Endometrial microvascular endothelial cells (primary cell): ENCODE measurements around the gene ACAD10. TPM values are rescaled to one million over a fixed set of nuclear protein-coding genes. Genes with fewer than 3 reads are reported as not detected.
"Not testable (repeated sequence)": the region's sequence is repeated elsewhere in the genome, so short reads cannot be mapped to it uniquely, and the experiment has no call there.

ENCODE experiments used
- in situ Hi-C: cut with HindIII; loops from 2 replicates; pipeline ENCODE4 v1.10.0; 2017; ENCODE audit warnings: low sequenced_read_pairs, low pct_unique_long_range_greater_than_20kb; ENCODE audit errors: inconsistent ontology term
- total RNA-seq: library from RNA; depleted of rRNA; stranded (reverse); fragments of >200 nt; gene quantifications from one replicate; pipeline ENCODE4 v1.2.3, GENCODE V29; 2015; ENCODE audit errors: inconsistent ontology term

The ACAD10 gene
- total RNA-seq: 33.2 TPM

DNA sequence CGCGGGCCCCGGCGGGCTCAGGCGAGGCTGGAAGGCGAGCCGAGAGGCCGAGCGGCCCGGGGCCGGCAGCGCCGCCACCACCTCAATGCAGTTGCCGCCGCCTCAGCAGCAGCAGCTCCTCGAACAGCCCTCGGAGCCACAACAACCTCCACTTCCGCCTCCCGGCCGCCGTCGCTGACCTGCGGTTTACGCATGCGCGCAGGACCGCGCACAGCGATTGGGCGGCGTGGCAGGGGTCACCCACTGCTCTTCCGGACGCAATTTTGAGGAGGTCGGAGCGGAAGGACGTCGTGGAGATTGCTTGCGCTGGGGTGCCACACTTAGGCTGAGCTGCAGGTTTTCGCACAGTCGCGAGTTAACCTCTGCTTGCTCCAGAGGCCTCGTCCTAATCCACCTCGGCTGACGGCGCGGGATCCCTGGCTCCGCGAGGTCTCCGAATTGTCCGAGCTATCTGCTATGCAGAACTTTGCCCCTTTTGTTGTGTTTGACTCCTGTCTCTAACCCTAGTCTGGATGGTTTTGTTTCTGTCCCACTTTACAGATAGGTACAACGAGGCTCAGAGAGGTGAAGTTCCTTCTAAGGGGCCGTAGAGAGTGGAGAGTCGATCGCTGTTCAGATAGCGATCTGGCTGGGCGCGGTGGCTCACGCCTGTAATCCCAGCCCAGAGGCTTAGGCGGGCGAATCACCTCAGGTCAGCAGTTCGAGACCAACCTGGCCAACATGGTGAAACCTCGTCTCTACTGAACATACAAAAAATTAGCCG, at the start of gene ACAD10, which contains the start of gene BRAP:
ACAD10 (plus strand) TSS at position 243 of the 763 bp plus-strand sequence. CDS start 6,657 bp downstream, outside the sequence.
BRAP (minus strand) TSS at position 146 of the 763 bp plus-strand sequence. CDS start 164 bp downstream, outside the sequence.
- in situ Hi-C loops: loop anchor here (25.0 kb wide), 2 partner anchors 99 to 126 kb away; partner anchors contain the start of gene ATXN2

- in situ Hi-C loops: no loop called here
Observed at GRCh38 chr12:111636209-111636945, 49.5 kb upstream of the ACAD10 start.

- in situ Hi-C loops: no loop called here
Observed at GRCh38 chr12:111638556-111638955, 47.3 kb upstream of the ACAD10 start.

GRCh38 chr12:111640506-111640905, 45.3 kb upstream of the ACAD10 start:
- in situ Hi-C loops: no loop called here

- in situ Hi-C loops: no loop called here
Observed at GRCh38 chr12:111642681-111643426, 43.0 kb upstream of the ACAD10 start.

DNA sequence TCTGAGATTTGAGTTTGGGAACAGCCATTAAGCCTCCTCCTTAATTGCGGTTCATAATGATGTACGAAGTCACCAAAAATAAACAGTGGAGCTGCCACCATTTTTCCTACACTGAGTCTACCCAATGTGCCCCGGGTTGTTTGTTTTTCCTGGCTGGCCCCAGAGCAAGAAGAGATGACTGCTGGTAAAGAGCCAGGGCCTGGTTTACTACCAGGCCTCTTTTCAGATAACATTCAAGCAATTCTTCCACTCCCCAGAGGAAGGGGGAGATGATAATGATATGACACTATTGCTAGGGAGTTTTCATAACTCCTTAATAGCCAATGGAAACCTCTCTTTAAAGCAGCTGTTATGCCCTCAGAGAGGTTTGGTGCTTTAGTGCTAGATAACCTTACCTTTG, 42.4 kb upstream of the ACAD10 start:
- in situ Hi-C loops: no loop called here

GRCh38 chr12:111645433-111645832, 40.4 kb upstream of the ACAD10 start:
- in situ Hi-C loops: no loop called here

GRCh38 chr12:111650912-111651311, 34.9 kb upstream of the ACAD10 start:
- in situ Hi-C loops: no loop called here

DNA sequence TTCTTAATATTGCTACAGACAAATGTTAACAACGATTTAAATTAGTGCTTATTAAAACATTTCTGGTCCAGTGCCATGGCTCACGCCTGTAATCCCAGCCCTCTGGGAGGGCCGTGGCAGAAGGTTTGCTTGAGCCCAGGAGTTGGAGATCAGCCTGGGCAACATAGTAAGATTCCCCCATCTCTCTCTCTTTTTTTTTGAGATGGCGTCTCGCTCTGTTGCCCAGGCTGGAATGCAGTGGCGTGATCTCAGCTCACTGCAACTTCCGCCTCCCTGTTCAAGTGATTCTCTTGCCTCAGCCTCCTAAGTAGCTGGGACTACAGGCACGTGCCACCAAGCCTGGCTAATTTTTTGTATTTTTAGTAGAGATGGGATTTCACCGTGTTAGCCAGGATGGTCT, 33.3 kb upstream of the ACAD10 start:
- in situ Hi-C loops: not testable (repeated sequence)

GRCh38 chr12:111653596-111653995, 32.3 kb upstream of the ACAD10 start:
- in situ Hi-C loops: no loop called here

- in situ Hi-C loops: no loop called here
Observed at GRCh38 chr12:111655356-111655755, 30.5 kb upstream of the ACAD10 start.

GRCh38 chr12:111656016-111656415, 29.8 kb upstream of the ACAD10 start:
- in situ Hi-C loops: no loop called here

DNA sequence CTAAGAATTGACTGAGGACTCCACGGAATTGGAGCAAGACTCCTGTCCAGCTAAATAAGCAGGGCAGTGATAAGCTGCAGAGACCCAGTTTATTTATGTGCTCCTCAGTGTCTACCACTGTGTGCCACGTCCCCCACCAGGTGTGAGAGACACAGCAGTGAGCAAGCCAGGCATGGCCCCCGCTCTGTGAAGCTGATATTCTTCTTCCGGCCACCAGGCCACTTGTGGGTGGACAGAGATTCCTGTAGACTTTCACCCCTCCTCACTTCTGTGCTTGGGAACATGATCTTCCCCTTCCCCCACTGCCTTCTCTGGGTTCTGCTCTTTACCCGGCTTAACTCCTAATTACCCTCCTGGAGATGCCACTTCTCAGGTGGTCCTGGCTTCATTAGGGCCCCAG, 21.4 kb upstream of the ACAD10 start:
- in situ Hi-C loops: no loop called here

- in situ Hi-C loops: no loop called here
Observed at GRCh38 chr12:111664961-111665865, 20.6 kb upstream of the ACAD10 start.

- in situ Hi-C loops: no loop called here
Observed at GRCh38 chr12:111672822-111673381, 13.0 kb upstream of the ACAD10 start.

GRCh38 chr12:111673503-111673902, 12.3 kb upstream of the ACAD10 start:
- in situ Hi-C loops: no loop called here

GRCh38 chr12:111677186-111677585, 8.7 kb upstream of the ACAD10 start:
- in situ Hi-C loops: loop anchor here (25.0 kb wide), 2 partner anchors 90 to 135 kb away; partner anchors contain the start of gene ATXN2
